GM19463 (cell line): Measurements from ENCODE around the gene IL17A.

Source experiments
- ATAC-seq: cut with Tn5 transposase; IDR thresholded peaks from one replicate; pipeline ENCODE4 v1.9.1; 2021; ENCODE audit warnings: mild to moderate bottlenecking, moderate library complexity; ENCODE audit not compliant: unreplicated experiment

Gene IL17A

DNA sequence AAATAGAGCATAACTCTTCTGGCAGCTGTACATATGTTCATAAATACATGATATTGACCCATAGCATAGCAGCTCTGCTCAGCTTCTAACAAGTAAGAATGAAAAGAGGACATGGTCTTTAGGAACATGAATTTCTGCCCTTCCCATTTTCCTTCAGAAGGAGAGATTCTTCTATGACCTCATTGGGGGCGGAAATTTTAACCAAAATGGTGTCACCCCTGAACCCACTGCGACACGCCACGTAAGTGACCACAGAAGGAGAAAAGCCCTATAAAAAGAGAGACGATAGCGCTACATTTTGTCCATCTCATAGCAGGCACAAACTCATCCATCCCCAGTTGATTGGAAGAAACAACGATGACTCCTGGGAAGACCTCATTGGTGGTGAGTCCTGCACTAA, at the start of gene IL17A:
Gene IL17A (plus strand): TSS at position 301 of the 400 bp plus-strand sequence. CDS start 57 bp downstream, at position 358.
- no peak for ATAC-seq

DNA sequence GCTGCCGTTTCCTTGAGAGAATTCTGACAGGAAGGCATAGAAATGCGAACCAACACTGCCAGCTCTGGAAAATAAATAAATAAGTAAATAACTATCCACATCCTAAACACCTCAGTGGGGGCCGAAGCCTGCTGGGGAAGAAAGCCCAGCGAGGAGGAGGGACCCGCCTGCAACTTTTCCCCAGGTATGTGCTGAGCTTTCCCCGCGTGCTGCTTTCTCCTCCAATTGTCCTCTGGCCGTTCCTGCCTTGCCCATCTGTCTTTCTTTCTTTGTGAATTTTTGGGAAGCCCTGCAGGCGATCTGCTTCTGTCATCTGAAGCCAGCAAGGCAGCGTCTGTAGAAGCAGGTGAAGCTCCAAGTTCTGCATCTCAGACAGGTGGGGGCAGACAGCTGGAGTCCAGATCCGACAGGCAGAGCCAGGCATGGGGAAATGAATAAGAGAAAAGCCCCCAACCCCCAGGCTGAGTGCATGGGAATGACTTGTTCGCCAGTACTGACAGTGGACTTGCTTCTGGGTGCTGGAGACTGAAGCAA, 49.2 kb upstream of the IL17A start:
- ATAC-seq: no peak

DNA sequence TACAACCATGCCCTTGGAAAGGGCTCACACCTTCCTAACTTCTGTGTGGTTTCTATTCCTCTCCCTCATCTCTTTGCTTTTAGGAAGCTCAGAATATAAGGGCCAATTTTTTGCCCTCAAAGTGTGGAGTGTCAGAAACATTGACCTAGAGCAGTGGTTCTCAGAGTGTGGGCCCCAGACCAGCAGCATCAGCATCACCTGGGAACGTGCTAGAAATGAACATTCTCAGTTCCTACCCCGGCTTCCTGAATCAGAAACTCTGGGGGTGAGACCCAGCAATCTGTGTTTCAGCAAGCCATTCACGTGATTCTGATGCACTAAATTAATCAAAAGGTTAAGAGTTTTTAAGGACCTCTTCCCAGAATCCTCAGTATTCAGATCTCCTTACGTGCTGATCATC, 47.9 kb upstream of the IL17A start:
- ATAC-seq: no peak

DNA sequence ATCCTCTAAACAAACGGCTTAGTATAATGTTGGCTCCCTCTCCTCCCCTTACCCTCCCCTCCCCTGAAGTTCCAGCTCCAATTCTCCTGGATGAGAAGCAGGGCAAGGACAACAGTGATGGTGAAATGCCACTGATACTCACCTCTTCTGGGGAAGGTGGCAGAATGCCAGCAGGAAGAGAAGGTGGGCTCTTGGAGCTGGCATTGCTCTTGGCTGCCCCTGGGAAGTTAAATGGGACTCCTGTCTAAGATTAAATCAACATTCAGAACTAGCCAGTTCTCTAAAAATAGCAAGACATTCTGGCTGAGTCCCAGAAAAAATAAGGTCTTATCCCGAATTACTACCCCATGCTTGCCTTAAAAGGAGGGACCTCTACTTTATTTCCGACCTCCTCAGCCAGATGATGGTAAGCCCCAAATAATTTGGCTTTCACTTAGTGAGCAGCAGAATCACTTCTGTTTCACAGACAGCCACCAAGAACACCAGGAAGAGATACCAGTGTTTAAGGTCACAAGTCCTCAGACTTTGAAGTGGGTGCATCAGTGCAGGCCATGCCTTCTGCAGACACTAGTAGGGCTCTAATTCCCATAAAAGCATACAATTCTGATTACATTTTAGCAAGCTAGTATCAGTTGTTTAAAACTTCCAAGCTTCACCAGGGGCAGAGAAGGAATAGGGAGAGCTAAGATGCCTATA, 46.0 kb upstream of the IL17A start:
- no peak for ATAC-seq

DNA sequence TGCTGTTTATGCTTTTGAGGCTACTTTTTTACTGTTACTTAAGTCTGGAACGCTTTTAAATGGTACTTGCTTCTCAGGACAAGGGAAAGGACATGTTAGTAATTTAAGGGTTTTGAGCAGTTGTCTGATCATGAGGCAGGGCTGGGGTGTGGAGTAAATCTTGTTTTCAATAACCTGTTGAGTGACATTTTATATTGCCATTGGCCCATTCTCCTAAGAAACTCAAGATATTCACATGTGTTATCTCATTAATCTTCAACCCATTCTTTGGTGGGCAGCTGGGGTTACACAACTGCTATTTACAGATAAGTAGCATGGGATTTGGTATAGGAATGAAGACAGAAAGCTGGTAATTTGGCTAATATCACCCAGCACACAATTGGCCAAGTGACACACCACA, 44.6 kb upstream of the IL17A start:
- no peak for ATAC-seq

DNA sequence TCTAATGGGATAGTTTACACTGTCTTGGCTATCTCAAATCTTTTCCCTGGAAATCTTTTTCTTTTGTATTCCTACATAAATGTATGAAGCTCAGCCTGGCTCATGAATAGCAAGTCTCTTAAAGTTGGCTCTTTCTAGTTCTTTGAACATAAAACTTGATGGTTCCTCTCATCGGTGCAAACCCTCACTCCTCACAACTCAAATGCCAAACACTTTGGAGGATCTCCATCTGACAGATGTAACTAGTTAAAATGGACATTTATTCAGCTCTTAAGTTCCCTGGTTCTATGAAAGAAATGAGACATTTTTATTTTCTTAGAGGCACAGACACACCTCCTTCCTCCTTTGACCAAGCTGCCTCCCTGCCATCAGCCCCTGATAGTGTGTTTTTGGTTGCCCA, 43.6 kb upstream of the IL17A start:
- ATAC-seq: no peak

DNA sequence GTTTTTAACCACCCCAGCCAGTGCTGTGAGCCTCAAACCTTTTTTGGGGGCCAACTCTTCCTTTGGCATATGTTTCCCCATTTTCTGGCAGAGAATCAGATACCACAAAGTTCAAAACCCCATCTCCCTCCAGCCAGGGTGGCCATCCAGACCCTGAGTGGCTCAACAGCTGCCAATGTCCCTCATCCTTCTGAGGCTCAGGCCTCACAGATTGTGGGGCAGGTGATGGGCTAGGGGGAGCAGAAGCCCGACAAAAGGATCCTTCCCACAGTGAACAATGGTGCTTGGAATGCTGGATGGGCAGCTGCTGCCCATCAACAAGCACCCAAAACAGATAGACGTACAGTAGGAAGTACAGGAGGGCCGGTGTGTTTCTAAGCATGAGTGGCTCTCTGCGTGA, 42.6 kb upstream of the IL17A start:
- ATAC-seq: no peak

DNA sequence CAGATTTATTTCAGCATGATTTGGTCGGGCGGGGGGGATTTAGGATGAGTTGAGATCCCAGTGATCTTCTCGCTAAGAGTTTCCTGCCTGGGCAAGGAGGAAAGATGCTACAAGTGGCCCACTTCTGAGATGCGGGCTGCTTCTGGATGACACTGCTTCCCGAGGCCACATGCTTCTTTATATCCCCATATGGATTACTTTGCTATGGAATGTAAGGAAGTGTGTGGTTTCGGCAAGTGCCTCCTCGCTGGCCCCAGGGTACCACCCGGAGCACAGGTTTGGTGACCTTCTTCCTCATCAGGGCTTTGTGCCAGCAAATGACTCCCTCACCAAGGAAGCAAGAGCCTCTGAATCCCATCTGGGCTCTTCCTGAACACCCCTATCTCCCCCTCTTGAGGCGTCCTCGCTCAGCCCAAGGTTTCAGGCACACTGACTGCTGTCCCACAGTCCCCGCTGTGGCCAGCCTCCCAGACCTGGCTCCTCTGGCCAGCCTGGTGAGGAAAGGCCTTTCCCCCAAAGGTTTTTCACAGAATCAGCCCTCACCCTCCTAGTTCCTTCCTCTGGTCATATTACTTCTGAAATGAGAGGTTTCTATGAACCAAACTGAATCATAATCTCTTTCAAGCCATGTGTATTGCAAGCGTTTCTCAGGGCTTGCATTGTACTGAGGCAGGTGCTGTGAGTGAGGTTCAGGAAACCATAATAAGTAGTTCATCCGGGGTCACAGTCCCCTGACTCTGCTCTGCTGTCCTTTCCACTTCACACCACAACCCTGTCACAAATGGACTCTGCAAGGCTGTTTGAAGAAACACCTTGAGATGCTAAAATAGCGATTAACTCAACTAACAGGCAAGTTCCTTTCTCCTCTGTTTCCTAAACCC, 41.7 kb upstream of the IL17A start:
- ATAC-seq: no peak

DNA sequence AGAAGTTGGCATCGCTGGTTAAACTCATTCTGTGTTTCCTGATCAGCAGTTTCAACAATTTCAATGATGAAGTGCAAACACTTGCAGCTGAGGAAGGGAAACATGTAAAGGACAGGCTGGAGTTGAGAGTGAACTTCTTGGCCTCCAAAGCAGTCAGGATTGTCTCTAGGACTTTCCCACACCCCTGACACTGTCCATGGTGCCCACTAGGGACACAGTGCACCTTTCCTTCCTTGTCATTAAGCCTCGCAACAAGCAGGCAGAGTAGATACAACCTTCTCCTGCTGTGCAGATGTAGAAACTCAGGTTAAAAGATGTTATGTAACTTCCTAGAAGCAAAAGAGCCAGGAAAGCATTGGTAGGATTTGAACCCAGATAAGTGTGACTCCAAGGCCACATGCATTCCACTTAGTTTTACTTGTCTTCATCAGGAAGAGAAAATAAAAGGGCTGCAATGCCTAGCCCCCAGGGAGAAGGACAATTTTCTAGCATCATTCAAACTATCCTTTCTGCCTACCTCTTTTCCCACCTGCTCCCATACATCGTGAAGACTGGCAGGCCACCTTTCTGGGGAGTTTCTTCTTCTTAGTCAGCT, 39.2 kb upstream of the IL17A start:
- ATAC-seq: no peak

DNA sequence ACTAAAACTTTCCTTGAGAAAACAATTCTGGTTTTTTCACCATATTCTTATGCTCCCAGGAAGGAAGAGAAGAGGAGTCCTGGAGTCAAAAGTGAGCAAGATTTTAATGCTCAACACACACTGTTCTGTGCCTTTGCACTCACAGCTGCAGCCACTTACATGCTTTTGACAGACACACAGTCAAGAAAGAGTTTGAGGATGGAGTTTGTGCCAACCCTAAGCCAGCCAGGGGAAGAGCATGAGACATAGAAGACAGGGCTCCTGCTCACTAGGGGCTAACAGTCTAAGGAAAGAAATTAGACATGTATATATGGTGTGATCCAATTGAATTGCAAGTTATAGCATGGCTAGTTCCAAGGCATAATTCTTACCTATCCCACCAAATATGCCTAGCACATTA, 37.1 kb upstream of the IL17A start:
- ATAC-seq: no peak

DNA sequence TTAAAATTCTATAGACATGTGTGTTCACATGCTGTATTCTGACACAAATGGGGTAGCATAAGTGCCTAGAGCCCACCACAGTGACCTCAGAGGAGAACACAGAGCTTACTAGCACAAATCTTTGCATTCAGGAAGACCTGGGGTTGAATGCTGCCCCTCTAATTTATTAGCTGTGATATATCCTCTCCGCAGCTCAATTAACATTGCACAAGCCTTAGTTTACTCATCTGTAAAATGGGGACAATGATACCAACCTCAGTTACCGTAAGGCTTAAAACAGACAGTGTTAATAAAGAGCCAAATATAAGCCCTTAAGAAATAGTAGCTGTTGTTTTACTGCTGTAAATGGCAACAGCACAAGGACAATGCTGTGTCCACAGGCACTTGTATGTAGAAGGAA, 36.2 kb upstream of the IL17A start:
- ATAC-seq: no peak

DNA sequence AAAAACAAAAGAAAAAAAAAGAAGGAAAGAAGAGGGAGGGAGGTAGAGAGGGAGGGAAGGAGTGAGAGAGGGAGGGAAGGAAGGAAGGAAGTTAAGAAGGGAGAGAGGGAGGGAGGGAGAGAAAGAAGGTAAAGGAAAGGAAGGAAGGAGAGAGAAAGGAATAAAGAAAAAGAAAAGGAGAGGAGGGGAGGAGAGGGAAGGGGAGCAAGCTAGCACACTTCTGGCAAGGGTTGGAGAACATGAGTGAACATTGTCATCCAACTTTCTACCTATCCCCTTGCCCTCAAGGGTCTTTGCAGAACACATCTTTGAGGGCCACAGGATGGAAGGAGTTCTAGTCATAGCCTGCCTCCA, 34.1 kb upstream of the IL17A start:
- no peak for ATAC-seq

DNA sequence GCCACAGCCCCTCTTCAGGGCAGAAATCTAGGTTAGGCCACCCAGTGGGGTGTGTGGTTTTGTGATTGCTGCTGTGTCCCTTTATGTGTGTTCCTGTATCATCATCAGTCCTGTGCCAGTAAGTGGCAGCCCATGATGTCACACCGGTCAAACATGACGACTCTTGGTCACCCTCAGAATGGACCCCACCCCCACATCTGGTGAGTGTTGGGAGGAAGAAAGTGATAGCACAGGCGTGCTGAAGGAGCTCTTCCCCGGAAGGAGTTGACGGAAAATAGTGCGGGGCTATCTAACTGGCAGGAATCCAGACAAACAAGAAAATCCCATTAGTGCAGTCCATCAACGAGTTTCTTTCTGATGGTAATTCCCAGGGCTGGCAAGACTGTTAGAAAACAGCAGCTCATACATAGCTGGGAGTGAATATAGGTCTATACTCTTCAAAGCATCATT, 33.4 kb upstream of the IL17A start:
- no peak for ATAC-seq

DNA sequence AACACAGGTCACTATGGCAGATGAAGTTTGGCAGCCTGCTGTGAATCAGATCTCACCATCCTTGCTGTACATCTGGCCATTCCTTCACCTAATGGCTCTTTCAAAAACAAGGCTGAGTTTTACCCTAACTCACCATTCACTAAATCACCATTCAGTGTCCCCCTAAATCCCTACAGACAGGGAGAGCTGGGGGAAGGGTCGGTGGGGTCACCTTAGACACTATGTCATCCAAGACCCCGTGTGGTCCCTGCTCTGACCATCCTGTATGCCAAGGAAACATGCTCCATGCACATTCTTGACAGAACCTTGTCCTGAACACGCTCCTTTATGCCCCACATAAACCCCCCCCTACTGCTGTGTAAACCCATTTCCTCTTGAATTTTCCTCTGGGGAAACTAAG, 31.8 kb upstream of the IL17A start:
- ATAC-seq: no peak

DNA sequence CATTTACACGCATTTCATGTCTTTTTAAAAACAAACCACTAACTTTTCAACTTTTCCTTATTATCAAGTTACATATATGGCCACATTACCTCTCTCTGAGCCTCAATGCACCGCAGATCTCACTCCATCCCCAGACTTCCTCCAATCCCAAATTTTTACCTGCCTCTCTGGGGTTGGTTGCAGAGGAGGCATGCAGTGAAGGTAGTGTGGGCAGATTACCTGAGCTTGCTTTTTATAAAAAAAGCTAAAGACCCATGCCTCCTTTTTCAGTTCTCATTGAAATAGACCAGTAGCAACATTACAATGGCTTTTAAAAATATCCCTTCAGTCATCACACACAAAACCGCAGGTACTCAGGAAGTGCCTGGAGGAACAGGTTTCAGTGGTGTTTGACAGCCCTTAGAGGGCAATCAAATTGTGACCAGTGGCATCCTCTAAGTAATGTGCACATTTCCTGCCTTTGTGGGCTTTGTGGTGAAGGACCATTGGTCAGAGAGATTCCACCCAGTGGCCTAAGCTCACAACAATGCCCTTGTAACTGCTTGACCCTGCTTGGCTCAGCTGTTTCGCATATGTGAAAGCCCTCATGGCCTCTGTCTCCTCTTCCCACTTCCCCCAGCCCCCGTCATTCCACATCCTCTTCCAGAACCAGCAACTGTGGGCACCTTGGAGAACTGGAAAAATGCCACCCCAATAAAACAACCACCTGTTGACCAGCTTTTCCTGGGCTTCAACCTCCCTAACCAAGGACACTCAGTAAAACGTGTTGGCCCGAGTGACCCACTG, 30.2 kb upstream of the IL17A start:
- peak; percentile 84 for ATAC-seq

DNA sequence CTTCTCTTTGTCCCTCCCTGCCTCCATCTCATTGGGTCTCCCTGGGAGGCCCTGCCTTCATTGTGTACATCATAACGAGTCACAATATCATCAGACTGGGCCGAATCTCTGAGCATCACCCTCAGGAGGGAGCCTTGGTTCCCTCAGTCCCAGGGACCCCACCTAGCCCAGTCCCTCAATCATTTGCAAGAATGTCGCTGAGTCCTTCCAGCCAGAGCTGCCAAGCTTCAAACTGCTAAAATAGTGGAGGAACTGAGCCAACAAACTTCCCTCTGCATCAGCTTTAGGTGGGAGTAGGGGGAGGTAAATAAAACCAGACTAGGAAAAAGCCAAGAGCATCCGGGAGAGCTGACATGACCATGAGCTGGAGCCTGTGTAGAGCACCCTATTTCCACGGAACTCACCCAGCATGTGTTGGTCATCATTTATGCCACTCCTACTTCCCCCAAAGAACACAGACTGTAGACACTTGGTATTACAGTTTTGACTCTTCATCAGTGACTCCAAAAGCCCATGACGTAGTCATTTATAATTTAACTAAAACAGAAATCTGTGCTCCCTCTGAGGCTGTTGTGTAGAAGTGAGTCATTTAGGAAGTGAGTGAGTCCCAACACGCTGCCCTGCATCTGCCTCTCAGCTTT, 28.8 kb upstream of the IL17A start:
- peak; percentile 55 for ATAC-seq

DNA sequence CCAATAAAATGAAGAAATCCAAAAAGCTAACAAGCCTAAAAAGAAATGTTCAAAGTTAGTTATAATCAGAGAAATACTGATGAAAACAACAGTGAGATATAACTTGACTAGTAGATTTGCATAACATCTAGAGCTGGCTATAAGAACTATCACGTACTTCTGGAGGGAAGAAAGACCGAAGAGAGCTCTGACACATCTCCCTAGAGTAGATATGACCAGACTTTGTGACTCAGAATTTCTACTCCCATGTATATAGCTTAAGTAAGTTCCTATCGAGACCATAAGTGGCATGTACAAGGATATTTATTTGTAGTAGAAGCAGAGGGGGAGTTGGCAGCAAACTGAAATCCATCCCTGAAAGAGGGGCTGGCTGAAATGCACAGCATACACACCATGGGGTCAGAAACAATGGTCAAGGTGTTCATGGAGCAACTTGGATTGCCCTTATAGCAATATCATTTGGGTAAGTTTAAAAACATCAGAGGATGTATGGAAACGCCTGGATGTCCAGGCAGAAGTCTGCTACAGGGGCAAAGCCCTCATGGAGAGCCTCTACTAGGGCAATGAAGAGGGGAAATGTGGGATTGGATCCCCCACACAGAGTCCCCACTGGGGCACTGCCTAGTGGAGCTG, 25.6 kb upstream of the IL17A start:
- no peak for ATAC-seq

DNA sequence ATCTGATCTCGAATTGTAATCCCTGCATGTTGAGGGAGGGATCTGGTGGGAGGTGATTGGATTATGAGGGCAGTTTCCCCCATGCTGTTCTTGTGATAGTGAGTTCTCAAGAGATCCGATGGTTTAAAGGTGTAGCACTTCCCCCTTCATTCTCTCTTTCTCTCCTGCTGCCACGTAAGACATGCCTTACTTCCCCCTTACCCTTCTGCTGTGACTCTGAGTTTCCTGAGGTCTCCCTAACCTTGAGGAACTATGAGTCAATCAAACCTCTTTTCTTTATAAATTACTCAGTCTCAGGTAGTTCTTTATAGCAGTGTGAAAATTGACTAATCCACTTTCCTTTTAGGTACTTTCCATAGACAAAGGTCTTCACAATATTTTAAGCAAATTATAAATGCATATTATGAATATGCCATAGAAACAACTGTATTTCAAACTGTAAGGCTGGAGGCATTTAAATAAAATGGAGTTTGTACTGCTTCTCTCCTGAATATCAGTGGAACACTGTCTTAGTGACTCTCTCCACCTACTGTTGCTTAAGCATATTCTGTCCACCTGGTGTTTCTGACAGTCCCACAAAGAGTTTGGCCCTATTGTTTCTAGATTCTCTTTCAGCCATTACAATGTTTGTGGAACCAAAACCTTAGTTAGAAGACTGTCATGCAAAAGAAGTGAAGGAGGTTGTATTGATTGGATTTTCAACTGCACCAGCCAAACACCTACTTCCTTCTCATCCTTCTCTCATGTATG, 24.3 kb upstream of the IL17A start:
- ATAC-seq: no peak
